Nephron (organoid): ENCODE data around the gene USP13.
A peak's percentile ranks its signal among the peaks of the same experiment; 100 is the strongest.

ENCODE experiments used
- H3K27ac Mint-ChIP-seq, 3 experiments: 2 replicates each; pipeline ENCODE4 v1.8.0; 2020; ENCODE audit warnings: mixed read lengths in 3 of 3, mild to moderate bottlenecking in 2 of 3, moderate library complexity in 1 of 3
- H3K27me3 Mint-ChIP-seq: 2 replicates; pipeline ENCODE4 v1.8.0; 2021; ENCODE audit warnings: low read depth, mild to moderate bottlenecking, moderate library complexity, mixed read lengths
- H3K36me3 Mint-ChIP-seq: 2 replicates; pipeline ENCODE4 v1.8.0; 2020; ENCODE audit warnings: low read depth, mixed read lengths
- H3K4me1 Mint-ChIP-seq: 2 replicates; pipeline ENCODE4 v1.8.0; 2020; ENCODE audit warnings: mixed read lengths
- H3K4me3 Mint-ChIP-seq, 3 experiments: 2 replicates each; pipeline ENCODE4 v1.8.0; 2020; ENCODE audit warnings: mild to moderate bottlenecking in 3 of 3, mixed read lengths in 3 of 3, moderate library complexity in 2 of 3
- H3K9me3 Mint-ChIP-seq: 2 replicates; pipeline ENCODE4 v1.8.0; 2020; ENCODE audit warnings: mixed read lengths
- CTCF ChIP-seq, 3 experiments: fragments of 200-600 bp; sonication (generic); IDR thresholded peaks; one replicate each; pipeline ENCODE4 v1.5.0; 2021; ENCODE audit warnings: antibody characterized with exemption in 3 of 3; ENCODE audit not compliant: unreplicated experiment in 3 of 3

The USP13 gene

GRCh38 chr3:179695672-179696313 lies 43.0 kb downstream of the USP13 start:
- H3K4me1 Mint-ChIP-seq, result no peaks in the 10 kb centered on the region
- no peaks in the 10 kb centered on the region for H3K9me3 Mint-ChIP-seq
- H3K36me3 Mint-ChIP-seq, result peaks cover 15% of the 10 kb centered on the region
- H3K27me3 Mint-ChIP-seq, result no peaks in the 10 kb centered on the region
- TF ChIP-seq CTCF (IDR thresholded peaks at IDR 0.05; ENCODE audit: unreplicated experiment in 3 of 3), result no peak
- no peak overlapping the region for H3K4me3 Mint-ChIP-seq
- H3K27ac Mint-ChIP-seq, result no peak overlapping the region

DNA sequence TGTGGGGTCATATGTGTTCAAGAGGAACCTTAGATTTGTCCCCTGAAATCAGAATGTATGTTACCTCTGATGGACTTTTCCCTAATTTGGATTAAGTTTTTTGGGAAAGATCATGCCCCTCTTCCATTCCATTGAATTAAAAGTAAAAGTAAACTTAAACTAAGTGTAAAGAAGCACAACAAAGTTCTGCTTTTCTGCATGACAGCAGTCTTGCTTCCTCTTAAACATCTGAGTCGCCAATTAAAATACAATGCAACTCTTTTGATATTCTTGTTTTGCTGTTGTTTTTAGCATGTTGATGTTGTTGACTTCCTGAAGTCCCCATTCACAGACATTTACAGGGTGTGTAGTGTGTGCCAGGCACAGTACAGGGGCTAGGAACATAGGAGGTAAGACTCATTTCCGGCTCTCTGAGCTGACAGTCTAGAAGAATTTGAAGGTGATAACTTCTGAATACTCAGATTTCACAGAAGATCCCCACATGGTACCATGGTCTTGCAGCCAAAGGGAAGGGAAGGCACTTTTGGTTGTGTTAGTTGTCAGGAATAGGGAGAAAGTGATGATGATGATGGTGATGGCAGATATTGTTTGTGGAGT lies 45.0 kb downstream of the USP13 start:
- no peak overlapping the region for H3K27ac Mint-ChIP-seq
- no peak for TF ChIP-seq CTCF (IDR thresholded peaks at IDR 0.05; ENCODE audit: unreplicated experiment in 3 of 3)
- H3K4me1 Mint-ChIP-seq, result no peaks in the 10 kb centered on the region
- H3K27me3 Mint-ChIP-seq, result no peaks in the 10 kb centered on the region
- H3K36me3 Mint-ChIP-seq, result peaks cover 18% of the 10 kb centered on the region
- H3K9me3 Mint-ChIP-seq, result no peaks in the 10 kb centered on the region
- H3K4me3 Mint-ChIP-seq, result no peak overlapping the region

DNA sequence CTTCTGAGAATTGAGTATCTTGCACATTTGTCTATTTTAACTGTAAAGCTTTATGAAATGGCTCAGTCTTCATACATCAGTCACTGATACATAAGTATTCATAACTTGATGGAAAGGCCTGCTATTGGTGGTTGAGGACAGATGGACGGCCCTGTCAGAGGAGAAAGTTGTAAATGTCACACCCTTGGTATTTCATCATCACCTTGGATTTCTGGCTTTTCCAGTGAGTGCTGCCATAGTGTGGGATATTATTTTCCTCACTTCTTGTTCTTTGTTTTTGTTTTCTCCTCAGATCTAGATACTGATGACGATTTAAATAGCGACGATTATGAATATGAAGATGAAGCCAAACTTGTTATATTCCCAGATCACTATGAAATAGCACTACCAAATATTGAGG lies 47.9 kb downstream of the USP13 start:
- H3K27me3 Mint-ChIP-seq, result no peaks in the 10 kb centered on the region
- H3K4me3 Mint-ChIP-seq, result no peak overlapping the region
- peaks cover 23% of the 10 kb centered on the region for H3K36me3 Mint-ChIP-seq
- no peak for TF ChIP-seq CTCF (IDR thresholded peaks at IDR 0.05; ENCODE audit: unreplicated experiment in 3 of 3)
- no peak overlapping the region for H3K27ac Mint-ChIP-seq
- no peaks in the 10 kb centered on the region for H3K4me1 Mint-ChIP-seq
- H3K9me3 Mint-ChIP-seq, result no peaks in the 10 kb centered on the region

GRCh38 chr3:179701176-179701827 lies 48.5 kb downstream of the USP13 start:
- Mint-ChIP-seq H3K27me3 (no peaks in the 10 kb centered on the region), H3K27ac (peak overlapping the region in 1 of 3 experiments; percentile 24), H3K4me3 (no peak overlapping the region), H3K36me3 (peaks cover 23% of the 10 kb centered on the region), H3K4me1 (no peaks in the 10 kb centered on the region), H3K9me3 (no peaks in the 10 kb centered on the region)
- no peak for TF ChIP-seq CTCF (IDR thresholded peaks at IDR 0.05; ENCODE audit: unreplicated experiment in 3 of 3)

DNA sequence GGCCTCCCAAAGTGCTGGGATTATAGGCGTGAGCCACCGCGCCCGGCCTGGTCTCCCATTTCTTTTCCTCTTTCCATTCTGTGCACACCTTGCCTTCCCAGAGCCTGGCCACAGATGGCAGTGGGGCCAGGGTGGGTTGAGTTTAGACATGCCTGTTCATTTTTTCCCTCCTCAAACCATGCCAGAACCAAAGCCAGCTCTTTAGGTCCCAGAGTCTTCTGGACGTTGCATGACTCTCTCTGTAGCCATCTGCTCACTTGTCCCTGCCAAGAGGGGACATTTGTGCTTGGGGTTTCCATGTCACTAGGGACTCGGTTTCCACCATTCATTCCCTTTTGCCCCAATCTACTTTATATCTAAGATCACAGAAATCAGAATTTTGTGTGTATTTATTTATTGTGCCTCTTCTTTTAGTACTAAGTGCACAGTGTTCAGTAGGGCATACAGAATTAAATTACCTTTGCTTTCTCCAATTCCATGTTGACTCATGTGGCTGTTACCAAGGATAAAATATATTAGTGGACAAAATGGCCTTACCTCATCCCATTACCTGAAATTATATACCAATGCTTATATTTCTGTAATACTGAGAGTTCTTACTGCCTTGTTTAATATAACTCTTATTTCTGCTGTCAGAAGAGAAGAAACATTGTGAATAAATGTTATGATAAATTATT lies 49.6 kb downstream of the USP13 start:
- Mint-ChIP-seq H3K27ac (no peak overlapping the region), H3K36me3 (peaks cover 24% of the 10 kb centered on the region), H3K4me1 (no peaks in the 10 kb centered on the region)

More for the DNA sequence above, 49.6 kb downstream of the USP13 start:
- H3K4me3 Mint-ChIP-seq, result no peak overlapping the region
- H3K27me3 Mint-ChIP-seq, result no peaks in the 10 kb centered on the region
- H3K9me3 Mint-ChIP-seq, result no peaks in the 10 kb centered on the region
- no peak for TF ChIP-seq CTCF (IDR thresholded peaks at IDR 0.05; ENCODE audit: unreplicated experiment in 3 of 3)
